Renal cortical epithelial cell (primary cell): ENCODE measurements around the gene LAPTM4A. TPM values are rescaled to one million over a fixed set of nuclear protein-coding genes. Genes with fewer than 3 reads are reported as not detected.

Experiments
- total RNA-seq: library from RNA; depleted of rRNA; stranded (reverse); fragments of >200 nt; gene quantifications from 2 replicates; pipeline ENCODE4 v1.2.3, GENCODE V29; 2014

Gene LAPTM4A
- total RNA-seq, 1 donor from 2014 or later: 357 TPM

Other genes starting within 250 kb of the LAPTM4A start
- gene TTC32, start 149.6 kb downstream of the LAPTM4A start, total RNA-seq: 5.2 and 19.1 TPM in 2 replicates
- gene WDR35, start 61.5 kb downstream of the LAPTM4A start, total RNA-seq: 14.6 and 38.4 TPM in 2 replicates
- gene MATN3, start 39.0 kb downstream of the LAPTM4A start, total RNA-seq: 8.9 and 32.1 TPM in 2 replicates
- 132 and 222 TPM in 2 replicates for gene SDC1, start 173.5 kb upstream of the LAPTM4A start, total RNA-seq